AG10803 (cell line): Measurements from ENCODE around the gene SH3PXD2A.
A peak's percentile ranks its signal among the peaks of the same experiment; 100 is the strongest.

Experiments used
- DNase-seq: peaks from one replicate; pipeline ENCODE4 v3.0.0; 2010; ENCODE audit warnings: low read depth
- H3K4me3 ChIP-seq: 2 replicates; pipeline ENCODE4 v1.5.1; 2011; ENCODE audit warnings: mild to moderate bottlenecking, low read length, control low read depth
- CTCF ChIP-seq: conservative IDR thresholded peaks from 2 replicates; pipeline ENCODE4 v1.5.1; 2011; ENCODE audit warnings: mild to moderate bottlenecking, low read length, control low read depth, inconsistent platforms

Gene SH3PXD2A, protein sequence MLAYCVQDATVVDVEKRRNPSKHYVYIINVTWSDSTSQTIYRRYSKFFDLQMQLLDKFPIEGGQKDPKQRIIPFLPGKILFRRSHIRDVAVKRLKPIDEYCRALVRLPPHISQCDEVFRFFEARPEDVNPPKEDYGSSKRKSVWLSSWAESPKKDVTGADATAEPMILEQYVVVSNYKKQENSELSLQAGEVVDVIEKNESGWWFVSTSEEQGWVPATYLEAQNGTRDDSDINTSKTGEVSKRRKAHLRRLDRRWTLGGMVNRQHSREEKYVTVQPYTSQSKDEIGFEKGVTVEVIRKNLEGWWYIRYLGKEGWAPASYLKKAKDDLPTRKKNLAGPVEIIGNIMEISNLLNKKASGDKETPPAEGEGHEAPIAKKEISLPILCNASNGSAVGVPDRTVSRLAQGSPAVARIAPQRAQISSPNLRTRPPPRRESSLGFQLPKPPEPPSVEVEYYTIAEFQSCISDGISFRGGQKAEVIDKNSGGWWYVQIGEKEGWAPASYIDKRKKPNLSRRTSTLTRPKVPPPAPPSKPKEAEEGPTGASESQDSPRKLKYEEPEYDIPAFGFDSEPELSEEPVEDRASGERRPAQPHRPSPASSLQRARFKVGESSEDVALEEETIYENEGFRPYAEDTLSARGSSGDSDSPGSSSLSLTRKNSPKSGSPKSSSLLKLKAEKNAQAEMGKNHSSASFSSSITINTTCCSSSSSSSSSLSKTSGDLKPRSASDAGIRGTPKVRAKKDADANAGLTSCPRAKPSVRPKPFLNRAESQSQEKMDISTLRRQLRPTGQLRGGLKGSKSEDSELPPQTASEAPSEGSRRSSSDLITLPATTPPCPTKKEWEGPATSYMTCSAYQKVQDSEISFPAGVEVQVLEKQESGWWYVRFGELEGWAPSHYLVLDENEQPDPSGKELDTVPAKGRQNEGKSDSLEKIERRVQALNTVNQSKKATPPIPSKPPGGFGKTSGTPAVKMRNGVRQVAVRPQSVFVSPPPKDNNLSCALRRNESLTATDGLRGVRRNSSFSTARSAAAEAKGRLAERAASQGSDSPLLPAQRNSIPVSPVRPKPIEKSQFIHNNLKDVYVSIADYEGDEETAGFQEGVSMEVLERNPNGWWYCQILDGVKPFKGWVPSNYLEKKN

DNA sequence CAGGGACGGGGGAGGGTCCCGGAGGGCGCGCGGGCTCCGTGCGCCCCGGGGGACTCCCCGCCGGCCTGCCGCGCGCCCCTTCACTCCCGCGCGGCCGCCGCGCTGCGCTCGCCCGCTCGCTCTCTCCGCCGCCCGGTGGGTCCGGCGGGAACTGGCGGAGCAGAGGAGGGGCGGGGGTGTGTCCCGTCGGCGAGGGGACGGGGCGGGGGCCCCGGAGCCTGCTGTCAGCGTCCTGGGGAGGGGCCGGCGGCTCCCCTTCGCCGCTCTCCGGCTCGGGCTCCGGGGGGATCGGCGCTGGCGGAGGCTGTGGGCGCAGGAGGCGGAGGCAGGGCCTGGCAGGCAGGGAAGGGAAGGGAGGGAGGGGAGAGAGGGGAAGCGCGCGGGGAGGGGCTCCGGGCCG is at the start of gene SH3PXD2A:
Gene SH3PXD2A (minus strand): TSS at position 153 of the 400 bp plus-strand sequence. CDS start 310 bp downstream, outside the sequence.
- H3K4me3 ChIP-seq = peak within 1 kb of the TSS; percentile 81
- no peak for TF ChIP-seq CTCF
- peak; percentile 24 for DNase-seq

DNA sequence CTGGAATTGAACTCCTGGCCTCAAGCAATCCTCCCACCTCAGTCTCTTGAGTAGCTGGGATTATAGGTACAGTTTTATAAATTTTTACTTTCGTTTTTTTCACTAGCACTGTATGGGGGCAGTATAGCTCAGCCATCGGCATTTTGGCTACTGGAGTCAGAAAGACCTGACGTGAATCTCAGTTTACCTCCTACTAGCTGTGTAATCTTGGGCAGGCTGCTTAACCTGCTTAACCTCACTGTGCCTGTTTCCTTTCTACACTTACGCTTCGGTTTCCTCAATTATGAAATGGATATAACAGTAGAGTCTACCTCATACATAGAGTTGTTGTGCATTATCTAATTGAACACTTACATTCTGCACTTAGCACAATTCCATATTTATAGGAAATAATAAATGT is 45.9 kb upstream of the SH3PXD2A start:
- no peak for DNase-seq
- no peak overlapping the region for H3K4me3 ChIP-seq
- no peak for TF ChIP-seq CTCF

DNA sequence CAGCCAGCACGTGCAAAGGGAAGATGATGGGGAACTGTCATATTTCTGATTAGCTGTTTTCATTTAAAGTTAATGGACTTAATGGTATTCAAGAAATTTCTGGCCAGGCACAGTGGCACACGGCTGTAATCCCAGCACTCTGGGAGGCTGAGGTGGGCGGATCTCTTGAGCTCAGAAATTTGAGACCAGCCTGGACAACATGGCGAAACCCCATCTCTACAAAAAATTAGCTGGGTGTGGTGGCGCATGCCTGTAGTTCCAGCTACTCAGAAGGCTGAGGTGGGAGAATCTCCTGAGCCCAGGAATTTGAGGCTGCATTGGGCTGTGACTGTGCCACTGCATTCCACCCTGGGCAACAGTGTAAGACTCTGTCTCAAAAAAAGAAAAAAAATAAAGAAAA is 43.9 kb upstream of the SH3PXD2A start:
- H3K4me3 ChIP-seq = no peak overlapping the region
- DNase-seq = no peak
- TF ChIP-seq CTCF = no peak

DNA sequence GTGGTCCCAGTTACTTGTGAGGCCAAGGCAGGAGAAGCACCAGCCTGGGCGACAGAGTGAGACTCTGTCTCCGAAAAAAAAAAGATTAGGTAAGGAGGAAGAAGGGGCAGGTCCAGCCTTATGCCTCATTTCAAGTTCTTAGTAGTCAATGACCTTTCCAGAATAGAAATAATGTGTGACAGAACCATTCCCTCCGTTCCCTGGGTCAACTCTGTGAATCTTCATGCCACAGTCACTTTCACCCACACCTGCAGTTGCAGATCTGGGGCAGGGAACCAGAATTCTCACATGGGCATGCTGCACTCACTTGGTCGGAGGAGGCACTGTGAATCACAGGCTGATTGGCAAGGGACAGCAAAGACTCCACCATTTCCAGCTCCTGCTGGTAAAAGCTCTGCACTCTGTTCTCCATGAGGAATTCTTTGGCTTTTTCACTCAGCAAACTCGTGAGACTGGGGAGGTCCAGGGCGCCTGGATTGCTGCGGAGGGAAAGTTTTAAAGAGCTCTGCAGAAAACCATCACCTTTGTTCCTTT is 41.9 kb upstream of the SH3PXD2A start:
- no peak overlapping the region for H3K4me3 ChIP-seq
- no peak for TF ChIP-seq CTCF
- peak; percentile 24 for DNase-seq

DNA sequence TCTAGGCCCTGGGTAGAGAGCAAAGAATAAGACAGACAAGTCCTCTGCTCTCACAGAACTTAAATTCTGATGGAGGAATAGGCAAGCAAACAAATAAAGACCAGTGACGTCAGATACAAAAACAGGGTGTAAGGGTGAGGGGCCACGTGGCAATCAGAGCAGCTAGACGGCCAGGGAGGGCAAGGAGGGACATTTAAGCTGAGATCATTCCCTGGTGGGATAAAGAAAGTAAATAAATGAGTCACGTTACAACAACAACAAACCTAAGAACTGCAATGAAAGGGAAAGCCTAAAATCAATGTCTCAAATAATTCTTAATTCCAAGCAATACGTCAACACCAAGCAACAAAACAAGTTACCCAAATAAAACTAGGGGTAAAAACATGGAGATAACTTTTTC is 40.8 kb upstream of the SH3PXD2A start:
- DNase-seq = peak; percentile 18
- TF ChIP-seq CTCF = no peak
- no peak overlapping the region for H3K4me3 ChIP-seq

- peak overlapping the region; percentile 3; the same call in 1 of the 2 replicates for H3K4me3 ChIP-seq
- peak; percentile 81 for DNase-seq
- TF ChIP-seq CTCF = no peak
These were observed 40.2 kb upstream of the SH3PXD2A start for GRCh38 chr10:103895411-103896186.
